Ectodermal cell (in vitro differentiated cells): Measurements from ENCODE around the gene NXPH4.

Experiments
- H3K27ac ChIP-seq: 2 replicates; pipeline ENCODE4 v1.7.0; 2013; ENCODE audit warnings: mild to moderate bottlenecking, low read depth, low read length; ENCODE audit not compliant: insufficient read depth, poor library complexity, severe bottlenecking
- H3K27me3 ChIP-seq: 2 replicates; pipeline ENCODE4 v1.7.0; 2013; ENCODE audit warnings: mild to moderate bottlenecking, low read length; ENCODE audit not compliant: insufficient read depth, control insufficient read depth, poor library complexity, severe bottlenecking
- H3K36me3 ChIP-seq: one replicate; pipeline ENCODE4 v1.7.0; 2013; ENCODE audit warnings: low read length; ENCODE audit not compliant: control insufficient read depth, insufficient read depth
- H3K4me1 ChIP-seq: one replicate; pipeline ENCODE4 v1.7.0; 2013; ENCODE audit warnings: low read length; ENCODE audit not compliant: control insufficient read depth, insufficient read depth
- H3K4me3 ChIP-seq: 2 replicates; pipeline ENCODE4 v1.7.0; 2013; ENCODE audit warnings: low read depth, low read length, control low read depth; ENCODE audit not compliant: insufficient read depth
- H3K9me3 ChIP-seq: 2 replicates; pipeline ENCODE4 v1.7.0; 2013; ENCODE audit warnings: mild to moderate bottlenecking, low read length, moderate library complexity; ENCODE audit not compliant: control insufficient read depth
- WGBS, 2 experiments: methylation state at CpG; one replicate each; pipeline ENCODE4 v1.1.7; 2013; ENCODE audit warnings: missing lambda C conversion rate in 2 of 2; 5-methylcytosine and 5-hydroxymethylcytosine counted together

Gene NXPH4

GRCh38 chr12:57175428-57176138, 41.0 kb upstream of the NXPH4 start:
- H3K4me3 ChIP-seq = no peak overlapping the region
- 78 to 79% methylated on average over 29 of the region's 29 CpGs for WGBS, 2 experiments
- no peaks in the 10 kb centered on the region for H3K4me1 ChIP-seq
- H3K36me3 ChIP-seq = peaks cover 52% of the 10 kb centered on the region
- no peak overlapping the region for H3K27ac ChIP-seq
- H3K9me3 ChIP-seq = no peaks in the 10 kb centered on the region
- no peaks in the 10 kb centered on the region for H3K27me3 ChIP-seq

- no peaks in the 10 kb centered on the region for H3K27me3 ChIP-seq
- no peaks in the 10 kb centered on the region for H3K9me3 ChIP-seq
- 93% methylated on average over 9 of the region's 9 CpGs for WGBS, 2 experiments
- H3K36me3 ChIP-seq = peaks cover 54% of the 10 kb centered on the region
- H3K4me3 ChIP-seq = no peak overlapping the region
- no peaks in the 10 kb centered on the region for H3K4me1 ChIP-seq
- H3K27ac ChIP-seq = no peak overlapping the region
Measured at GRCh38 chr12:57176139-57176477, 40.5 kb upstream of the NXPH4 start.

- WGBS, 2 experiments = 94 to 95% methylated on average over 9 of the region's 9 CpGs
- Histone ChIP-seq H3K9me3 (no peaks in the 10 kb centered on the region), H3K36me3 (peaks cover 53% of the 10 kb centered on the region), H3K27ac (no peak overlapping the region), H3K27me3 (no peaks in the 10 kb centered on the region), H3K4me1 (no peaks in the 10 kb centered on the region), H3K4me3 (no peak overlapping the region)
Measured at GRCh38 chr12:57176846-57177245, 39.7 kb upstream of the NXPH4 start.

GRCh38 chr12:57177354-57177753, 39.2 kb upstream of the NXPH4 start:
- Histone ChIP-seq H3K36me3 (peaks cover 53% of the 10 kb centered on the region), H3K27ac (no peak overlapping the region), H3K4me3 (no peak overlapping the region), H3K9me3 (no peaks in the 10 kb centered on the region), H3K27me3 (no peaks in the 10 kb centered on the region), H3K4me1 (no peaks in the 10 kb centered on the region)
- 96 to 98% methylated on average over 16 of the region's 16 CpGs for WGBS, 2 experiments

GRCh38 chr12:57178213-57178612, 38.4 kb upstream of the NXPH4 start:
- Histone ChIP-seq H3K27me3 (no peaks in the 10 kb centered on the region), H3K36me3 (peaks cover 54% of the 10 kb centered on the region), H3K4me3 (no peak overlapping the region), H3K27ac (no peak overlapping the region), H3K9me3 (no peaks in the 10 kb centered on the region), H3K4me1 (no peaks in the 10 kb centered on the region)
- WGBS, 2 experiments = 95 to 96% methylated on average over 14 of the region's 14 CpGs

- H3K9me3 ChIP-seq = no peaks in the 10 kb centered on the region
- H3K4me1 ChIP-seq = no peaks in the 10 kb centered on the region
- no peak overlapping the region for H3K4me3 ChIP-seq
- 96% methylated on average over 27 of the region's 27 CpGs for WGBS, 2 experiments
- peaks cover 57% of the 10 kb centered on the region for H3K36me3 ChIP-seq
- H3K27me3 ChIP-seq = no peaks in the 10 kb centered on the region
- H3K27ac ChIP-seq = no peak overlapping the region
Measured at GRCh38 chr12:57179331-57180086, 37.1 kb upstream of the NXPH4 start.

GRCh38 chr12:57180321-57180989, 36.1 kb upstream of the NXPH4 start:
- 94% methylated on average over 20 of the region's 20 CpGs for WGBS, 2 experiments
- Histone ChIP-seq H3K27ac (no peak overlapping the region), H3K36me3 (peaks cover 67% of the 10 kb centered on the region), H3K4me1 (no peaks in the 10 kb centered on the region), H3K27me3 (no peaks in the 10 kb centered on the region), H3K9me3 (no peaks in the 10 kb centered on the region), H3K4me3 (no peak overlapping the region)

GRCh38 chr12:57181072-57181471, 35.5 kb upstream of the NXPH4 start:
- Histone ChIP-seq H3K27me3 (no peaks in the 10 kb centered on the region), H3K27ac (no peak overlapping the region), H3K9me3 (no peaks in the 10 kb centered on the region), H3K36me3 (peaks cover 71% of the 10 kb centered on the region), H3K4me3 (no peak overlapping the region), H3K4me1 (no peaks in the 10 kb centered on the region)
- WGBS, 2 experiments = 91 to 94% methylated on average over 9 of the region's 9 CpGs

- H3K9me3 ChIP-seq = no peaks in the 10 kb centered on the region
- H3K27ac ChIP-seq = no peak overlapping the region
- no peak overlapping the region for H3K4me3 ChIP-seq
- no peaks in the 10 kb centered on the region for H3K27me3 ChIP-seq
- no peaks in the 10 kb centered on the region for H3K4me1 ChIP-seq
- WGBS, 2 experiments = 94 to 96% methylated on average over 5 of the region's 5 CpGs
- H3K36me3 ChIP-seq = peaks cover 73% of the 10 kb centered on the region
Measured at GRCh38 chr12:57181561-57182155, 34.9 kb upstream of the NXPH4 start.
